ENCODE results near the gene FAM162A.
"Not testable (repeated sequence)": the region's sequence is repeated elsewhere in the genome, so short reads cannot be mapped to it uniquely, and the experiment has no call there.

Gene FAM162A, protein sequence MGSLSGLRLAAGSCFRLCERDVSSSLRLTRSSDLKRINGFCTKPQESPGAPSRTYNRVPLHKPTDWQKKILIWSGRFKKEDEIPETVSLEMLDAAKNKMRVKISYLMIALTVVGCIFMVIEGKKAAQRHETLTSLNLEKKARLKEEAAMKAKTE

DNA sequence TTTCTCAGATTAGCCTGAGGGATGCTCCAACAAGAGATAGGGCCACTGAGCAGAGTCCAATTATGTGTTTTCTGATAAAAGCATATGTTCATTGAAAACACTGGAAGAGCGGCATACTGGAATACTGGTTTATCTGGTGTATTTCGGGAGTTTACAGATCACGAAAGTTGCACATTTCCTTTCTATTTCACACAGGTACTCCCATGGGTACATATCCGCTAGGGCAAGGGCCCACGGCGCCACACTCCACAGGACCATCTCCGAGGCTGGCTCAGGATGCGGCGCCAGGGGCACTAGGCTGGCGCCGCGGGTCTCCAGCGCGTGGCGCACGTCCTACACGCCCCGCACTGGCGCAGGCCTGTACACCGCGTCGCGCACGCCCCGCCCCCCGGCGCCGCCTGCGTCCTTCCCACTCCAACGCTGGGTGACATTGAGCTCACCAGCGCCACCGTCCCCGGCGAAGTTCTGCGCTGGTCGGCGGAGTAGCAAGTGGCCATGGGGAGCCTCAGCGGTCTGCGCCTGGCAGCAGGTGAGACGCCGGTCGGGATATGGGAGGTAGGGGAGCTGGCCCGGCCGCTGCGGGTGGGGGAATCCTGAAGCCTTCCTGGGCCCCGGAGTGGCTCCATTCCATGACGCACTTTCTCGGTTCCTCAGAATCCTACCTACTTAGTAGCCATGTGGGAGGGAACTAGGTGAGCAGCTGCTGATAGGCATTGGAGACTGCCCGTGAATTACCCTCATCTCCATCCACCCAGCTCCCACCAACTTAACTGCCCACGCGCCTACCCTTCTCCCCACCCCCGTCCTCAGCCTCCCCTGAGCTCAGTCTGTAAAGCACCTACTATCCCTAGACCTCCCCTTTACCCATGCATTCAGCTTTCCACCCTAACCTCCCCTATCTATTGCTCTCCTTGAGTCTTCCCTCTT, at the start of gene FAM162A:
FAM162A (plus strand) TSS at position 412 of the 927 bp plus-strand sequence; CDS start at position 496, 84 bp downstream.
- peak; percentile 71 for DNase-seq

DNA sequence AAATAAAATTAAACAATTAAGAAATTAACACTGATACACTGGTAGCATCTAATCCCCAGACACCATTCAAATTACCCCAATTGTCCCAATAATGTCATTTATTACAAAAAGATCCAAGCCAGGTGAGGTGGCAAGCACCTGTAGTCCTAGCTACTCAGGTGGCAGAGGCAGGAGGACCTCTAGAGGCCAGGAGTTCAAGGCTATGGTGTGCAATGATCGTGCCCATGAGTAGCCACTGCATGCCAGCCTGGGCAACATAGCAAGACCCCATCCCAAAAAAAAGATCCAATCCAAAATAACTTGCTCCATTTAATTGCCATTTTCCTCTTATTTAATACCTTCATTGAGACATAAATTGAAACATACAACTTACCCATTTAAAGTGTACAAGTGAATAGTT, 41.2 kb upstream of the FAM162A start:
- DNase-seq: no peak

DNA sequence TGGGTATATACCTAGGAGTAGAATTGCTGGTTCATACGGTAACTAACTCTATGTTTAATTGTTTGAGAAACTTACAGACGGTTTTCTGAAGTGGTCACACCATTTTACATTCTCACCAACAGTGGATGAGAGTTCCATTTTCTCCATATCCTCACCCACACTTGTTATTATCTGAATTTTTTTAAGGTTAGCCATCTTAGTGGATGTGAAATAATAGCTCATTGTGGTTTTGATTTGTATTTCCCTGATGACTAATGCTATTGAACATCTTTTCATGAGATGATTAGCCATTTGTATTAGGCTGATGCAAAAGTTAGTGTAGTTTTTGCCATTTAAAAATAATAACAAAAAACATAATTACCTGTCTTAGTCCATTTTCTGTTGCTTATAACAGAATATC, 40.3 kb upstream of the FAM162A start:
- DNase-seq: no peak

DNA sequence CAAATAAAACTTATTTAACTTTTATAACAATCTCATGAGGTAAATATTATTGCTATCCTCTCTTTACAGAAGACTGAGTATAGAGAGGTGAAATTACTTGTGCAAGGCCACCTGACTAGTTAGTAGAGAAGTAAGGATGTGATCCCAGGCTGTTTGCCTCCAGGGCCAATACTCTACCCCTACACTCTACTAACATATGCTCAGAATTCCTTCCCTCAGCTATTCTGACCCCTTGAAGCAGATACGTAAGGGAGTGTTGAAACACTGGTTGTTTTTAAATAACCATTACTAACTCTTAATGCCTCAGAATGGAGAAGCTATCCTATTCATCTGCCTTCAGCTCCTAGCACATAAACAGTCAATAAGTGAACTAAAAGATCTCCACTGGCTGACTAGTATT, 34.8 kb upstream of the FAM162A start:
- DNase-seq: no peak

DNA sequence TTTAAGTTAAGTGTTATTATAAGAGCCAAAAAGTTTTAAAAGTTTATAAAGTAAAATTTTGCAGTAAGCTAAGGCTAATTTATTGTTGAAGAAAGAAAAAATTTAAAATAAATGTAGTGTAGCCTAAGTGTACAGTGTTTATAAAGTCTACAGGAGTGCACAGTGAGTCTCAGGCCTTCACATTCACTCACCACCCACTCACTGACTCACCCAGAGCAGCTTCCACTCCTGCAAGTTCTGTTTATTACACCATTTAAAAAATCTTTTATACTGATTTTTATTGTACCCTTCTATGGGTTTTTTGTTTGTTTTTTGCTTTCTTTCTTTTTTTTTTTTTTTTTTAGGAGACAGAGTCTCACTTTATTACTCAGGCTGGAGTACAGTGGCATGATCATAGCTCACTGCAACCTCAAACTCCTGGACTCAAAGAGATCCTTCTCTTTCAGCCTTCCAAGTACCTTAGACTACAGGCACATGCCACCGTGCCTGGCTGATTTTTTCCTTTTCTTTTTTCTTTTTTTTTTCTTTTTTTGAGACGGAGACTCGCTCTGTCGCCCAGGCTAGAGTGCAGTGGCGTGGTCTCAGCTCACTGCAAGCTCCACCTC, 33.1 kb upstream of the FAM162A start:
- no peak for DNase-seq

DNA sequence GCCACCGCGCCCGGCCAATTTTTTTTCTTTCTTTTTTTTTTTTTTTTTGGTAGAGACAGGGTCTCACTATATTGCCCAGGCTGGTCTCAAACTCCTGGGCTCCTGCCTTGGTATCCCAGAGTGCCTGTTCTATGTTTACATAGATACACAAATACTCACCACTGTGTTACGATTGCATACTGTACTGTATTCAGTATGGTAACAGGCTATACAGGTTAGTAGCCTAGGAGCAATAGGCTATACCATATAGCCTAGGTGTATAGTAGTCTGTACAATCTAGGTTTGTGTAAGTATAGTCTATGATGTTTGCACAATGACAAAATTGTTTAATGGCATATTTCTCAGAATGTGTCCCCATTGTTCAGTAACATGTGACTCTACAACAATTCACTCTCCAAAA, 32.4 kb upstream of the FAM162A start:
- DNase-seq: no peak

DNA sequence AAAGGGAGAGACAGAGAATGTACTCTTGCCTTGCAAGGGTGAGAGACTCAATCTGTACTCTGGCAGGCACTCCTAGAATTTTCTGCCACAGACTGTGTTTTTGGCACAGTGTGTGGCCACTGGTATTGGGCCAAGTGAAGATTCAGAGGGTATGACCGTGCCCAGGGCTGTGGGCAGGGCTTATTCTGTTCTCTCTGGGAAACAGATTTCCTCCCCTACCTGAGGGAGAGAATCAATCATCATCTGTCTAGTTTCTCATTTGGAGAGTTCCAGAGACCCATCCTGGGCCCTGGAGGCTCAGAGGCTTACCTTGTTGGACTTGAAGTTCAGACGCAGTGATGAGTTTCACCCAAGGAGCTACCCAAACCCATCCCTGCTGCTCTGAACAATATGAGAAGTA, 30.8 kb upstream of the FAM162A start:
- DNase-seq: no peak

DNA sequence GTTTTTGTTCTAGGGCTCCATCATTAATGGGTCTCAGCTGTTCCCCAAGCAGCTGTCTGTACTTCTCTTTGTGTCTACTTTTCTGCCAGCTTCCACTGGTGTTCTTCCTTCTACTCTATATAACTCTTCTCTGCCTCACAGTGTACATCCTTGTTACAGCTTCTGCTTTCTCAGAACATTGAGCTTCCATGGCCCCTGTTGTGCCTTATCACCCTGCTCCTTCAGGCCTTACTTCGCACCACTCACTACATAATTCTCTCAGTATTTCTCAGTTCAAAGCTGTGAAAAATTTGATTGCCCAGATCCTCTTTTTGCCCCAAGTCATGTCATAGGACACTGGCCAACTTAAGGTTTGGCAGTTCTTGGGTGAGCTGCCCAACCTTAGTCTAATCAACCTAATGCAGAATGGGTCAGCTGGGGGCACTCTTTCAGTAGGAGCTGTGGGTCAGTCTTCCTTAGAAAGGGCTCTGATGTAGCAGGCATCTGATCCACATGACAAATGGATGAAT, 30.0 kb upstream of the FAM162A start:
- no peak for DNase-seq

DNA sequence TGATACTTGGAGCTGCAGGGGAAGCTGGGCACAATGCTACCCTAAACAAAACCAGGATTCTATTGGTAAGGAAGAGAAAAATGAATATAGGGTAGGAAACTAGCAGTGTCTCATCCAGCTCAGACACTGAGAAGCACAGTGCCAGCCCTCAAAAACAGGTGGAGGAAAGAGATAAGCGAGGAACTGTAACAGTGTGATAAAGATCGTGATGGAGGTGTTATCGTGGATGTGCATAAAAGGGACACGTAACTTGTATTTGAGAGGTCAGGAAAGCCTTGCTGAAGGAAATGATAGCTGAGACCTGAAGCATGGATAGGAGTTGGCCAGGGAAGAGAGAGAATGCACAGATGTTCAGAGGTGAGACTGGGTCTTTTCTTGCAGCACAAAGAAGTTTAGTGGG, 28.4 kb upstream of the FAM162A start:
- DNase-seq: no peak

DNA sequence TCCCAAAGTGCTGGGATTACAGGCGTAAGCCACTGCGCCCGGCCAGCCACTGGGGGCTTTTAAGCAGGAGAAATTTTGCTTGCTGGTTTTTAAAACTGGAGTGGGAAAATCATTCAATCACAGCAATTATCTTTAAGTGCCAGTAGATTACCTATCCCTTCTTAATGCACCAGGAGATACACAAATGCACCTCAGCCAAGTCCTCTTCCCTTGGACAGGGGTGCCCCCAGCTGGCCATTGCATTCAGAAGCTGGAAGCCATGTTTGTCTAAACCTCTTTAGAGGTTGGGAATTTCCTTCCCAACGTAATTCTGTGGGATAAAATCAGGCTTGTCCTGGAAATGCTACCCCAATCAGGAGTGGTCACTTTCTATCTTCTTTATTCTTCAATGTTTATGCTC, 27.6 kb upstream of the FAM162A start:
- no peak for DNase-seq

DNA sequence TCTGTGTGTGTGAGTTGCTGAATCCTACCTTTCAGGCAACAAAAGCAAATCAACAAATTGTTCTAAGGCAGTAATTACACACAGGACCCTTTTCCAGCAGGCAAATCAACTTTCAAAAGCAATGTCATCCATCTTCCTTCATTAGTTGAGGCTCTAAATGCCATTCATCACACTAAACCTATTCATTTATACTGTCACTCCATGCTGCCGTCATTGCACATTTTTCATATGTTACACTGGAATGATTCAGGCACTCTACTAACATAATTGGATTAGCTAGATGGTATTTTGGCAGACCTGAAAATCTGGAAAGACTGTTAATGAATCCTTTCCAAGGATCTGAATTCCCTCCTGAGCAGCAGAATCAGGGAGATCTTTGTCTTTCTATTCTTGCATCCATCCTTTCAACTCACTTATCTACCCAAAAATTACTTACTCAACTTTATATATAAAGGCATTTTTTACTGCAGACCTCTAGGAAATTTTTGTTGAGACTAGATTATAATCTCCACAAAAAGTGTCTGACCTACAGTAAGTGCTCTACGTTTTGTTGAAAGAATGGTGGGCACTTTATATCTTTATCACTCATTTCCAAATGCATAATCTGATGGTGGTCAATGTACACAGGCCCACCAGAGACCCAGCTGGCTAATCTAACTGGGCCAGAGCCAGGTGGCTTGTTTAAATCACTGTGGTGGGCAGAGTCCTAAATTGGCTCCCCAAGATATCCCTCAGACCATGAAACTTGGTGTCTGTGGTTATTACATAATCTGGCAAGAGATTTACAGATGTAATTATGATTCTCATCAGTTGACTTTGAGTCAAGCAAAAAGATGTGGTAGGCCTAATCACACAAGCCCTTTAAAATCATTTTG, 25.9 kb upstream of the FAM162A start:
- no peak for DNase-seq

DNA sequence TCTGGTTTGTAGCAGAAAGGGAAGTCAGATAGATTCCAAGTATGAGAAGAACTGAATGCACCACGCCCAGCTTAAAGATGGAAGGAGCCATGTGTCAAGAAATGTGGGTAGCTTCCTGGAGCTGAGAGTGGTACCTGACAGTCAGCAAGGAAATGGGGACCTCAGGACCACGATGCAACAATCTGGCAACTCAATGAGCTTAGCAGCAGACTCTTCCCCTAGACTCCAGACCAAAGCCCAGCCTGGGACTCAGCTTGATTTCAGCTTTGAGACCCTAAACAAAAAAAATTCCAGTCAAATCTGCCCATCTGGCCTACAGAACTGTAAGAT, 25.3 kb upstream of the FAM162A start:
- no peak for DNase-seq

DNA sequence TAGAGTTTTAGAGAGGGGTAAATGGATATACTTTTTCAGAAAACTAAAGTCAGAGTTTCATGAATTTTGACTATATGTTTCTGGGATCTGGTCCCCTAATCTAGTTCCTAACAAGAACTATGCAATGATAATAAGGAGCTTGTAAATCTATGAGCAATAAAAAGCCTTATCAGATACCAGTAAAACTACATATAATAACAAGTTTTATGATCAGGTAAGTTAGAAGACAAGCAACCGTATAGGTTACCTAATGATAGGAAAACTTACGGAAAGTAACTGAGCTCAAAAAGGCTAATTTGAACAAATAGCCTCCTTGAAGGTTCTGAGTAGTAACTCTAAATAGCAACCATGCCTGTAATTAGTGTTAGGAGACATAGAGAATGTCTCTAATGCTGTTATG, 22.0 kb upstream of the FAM162A start:
- no peak for DNase-seq

DNA sequence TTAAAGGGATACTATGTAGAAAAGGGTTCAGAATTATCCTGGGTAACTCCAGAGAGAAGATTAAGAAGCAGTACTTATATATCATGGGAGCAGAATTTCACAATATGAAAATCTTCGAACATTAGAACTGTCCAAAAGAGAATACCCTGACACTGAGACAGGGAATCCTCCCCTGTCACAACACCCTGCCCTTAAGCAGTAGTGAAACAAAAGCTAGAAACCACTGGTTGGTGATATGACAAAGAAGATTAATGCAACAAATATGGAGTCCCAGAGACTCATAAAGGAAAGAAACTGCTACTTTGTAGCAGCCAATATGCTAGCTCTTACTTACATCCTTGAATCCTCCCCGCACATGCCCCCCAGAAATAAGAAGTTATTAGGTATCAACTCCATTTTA, 19.5 kb upstream of the FAM162A start:
- no peak for DNase-seq

DNA sequence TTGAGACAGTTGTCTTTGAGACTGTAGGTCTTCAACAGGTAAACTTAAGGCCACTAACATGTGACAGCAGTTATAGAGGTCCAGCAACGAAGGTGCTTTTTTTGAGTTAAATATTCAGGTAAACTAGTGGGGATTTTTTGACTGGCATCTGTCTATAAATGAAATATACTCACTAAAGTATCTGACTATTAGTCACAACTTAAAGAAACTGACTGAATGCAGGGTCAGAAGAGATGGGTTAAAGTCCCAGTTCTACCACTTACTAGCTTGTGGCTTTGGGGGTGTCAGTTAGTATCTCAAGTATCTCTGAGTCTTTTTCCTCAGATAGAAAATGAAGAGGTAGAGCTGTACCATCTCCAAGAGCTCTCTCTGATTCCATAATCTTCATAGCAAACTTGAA, 18.9 kb upstream of the FAM162A start:
- no peak for DNase-seq

DNA sequence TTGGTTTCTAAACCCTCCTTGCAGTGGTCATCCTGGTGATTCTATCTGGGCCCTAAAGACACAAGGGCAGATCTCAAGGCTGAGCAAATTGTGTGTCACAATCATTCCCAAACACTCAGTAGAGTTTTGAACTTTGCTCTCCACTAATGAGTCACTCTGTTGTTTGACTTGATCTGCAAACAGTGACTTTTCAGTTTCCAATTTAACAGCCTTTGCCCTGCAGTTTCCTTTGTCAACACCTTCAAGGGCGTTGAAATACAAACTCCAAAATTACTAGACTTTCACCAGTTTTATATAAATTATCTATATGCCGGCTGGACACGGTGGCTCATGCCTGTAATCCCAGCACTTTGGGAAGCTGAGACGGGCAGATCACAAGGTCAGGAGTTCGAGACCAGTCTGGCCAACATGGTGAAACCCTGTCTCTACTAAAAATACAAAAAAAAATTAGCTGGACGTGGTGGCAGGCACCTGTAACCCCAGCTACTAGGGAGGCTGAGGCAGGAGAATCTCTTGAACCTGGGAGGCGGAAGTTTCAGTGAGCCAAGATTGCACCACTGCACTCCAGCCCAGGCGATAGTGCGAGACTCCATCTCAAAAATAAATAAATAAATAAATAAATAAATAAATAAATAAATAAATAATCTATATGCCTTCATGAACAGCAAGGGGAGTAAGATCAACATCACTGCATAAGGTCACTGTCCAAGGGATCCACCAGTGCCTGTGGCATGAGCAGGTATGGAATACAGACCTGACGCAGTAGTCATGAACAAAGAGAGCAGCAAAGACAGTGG, 18.2 kb upstream of the FAM162A start:
- DNase-seq: not testable (repeated sequence)

DNA sequence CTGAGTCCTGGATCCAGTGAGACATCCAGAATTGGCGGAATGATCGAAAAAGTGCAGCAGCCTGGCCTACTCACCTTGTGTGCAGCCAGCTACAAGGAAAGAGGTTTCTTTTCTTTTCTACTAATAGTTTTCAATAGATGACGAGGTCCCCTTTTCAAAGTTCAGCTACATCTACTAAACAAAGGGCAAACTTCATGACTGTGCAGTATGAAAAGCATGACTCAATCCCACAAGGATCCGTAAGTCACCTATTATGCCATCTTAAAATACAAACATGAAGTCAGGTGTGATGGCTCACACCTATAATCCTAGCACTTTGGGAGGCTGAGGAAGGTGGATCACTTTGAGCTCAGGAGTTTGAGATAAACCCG, 17.6 kb upstream of the FAM162A start:
- DNase-seq: no peak

DNA sequence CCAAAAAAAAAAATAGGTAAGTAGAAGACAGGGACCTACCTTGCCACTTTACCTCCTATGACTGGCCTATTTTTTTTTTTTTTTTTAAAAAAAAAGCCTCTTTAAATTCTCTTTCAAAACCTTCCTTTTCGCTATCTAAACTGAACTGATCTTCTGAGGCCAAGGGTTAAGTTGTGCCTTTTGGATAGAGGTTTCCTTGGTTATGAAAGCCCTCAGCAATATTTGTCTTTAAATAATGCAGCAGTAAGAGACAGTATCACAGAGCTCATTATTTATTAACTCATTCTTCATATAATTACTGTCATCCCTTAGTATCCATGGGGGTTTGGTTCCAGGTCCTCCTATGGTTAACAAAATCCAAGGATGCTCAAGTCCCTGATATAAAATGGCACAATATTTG, 9.9 kb upstream of the FAM162A start:
- DNase-seq: no peak

DNA sequence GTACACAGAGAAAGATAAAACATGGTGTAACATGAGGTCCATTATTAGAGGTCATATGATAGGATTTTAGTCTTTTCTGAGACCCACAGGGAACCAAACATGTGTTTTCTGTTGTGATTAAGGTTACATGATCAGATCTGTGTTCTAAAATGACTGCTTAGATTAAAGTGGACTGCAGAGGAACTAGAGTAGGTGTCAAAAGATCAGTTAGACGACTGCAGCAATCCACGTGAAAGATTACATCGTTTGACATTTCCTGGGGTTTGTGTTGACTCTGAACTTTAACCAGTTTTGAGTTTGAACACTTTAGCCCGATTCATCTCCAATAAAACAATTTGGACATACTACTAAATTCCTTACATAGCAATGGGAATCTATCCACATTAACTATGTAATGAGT, 6.0 kb upstream of the FAM162A start:
- DNase-seq: no peak

DNA sequence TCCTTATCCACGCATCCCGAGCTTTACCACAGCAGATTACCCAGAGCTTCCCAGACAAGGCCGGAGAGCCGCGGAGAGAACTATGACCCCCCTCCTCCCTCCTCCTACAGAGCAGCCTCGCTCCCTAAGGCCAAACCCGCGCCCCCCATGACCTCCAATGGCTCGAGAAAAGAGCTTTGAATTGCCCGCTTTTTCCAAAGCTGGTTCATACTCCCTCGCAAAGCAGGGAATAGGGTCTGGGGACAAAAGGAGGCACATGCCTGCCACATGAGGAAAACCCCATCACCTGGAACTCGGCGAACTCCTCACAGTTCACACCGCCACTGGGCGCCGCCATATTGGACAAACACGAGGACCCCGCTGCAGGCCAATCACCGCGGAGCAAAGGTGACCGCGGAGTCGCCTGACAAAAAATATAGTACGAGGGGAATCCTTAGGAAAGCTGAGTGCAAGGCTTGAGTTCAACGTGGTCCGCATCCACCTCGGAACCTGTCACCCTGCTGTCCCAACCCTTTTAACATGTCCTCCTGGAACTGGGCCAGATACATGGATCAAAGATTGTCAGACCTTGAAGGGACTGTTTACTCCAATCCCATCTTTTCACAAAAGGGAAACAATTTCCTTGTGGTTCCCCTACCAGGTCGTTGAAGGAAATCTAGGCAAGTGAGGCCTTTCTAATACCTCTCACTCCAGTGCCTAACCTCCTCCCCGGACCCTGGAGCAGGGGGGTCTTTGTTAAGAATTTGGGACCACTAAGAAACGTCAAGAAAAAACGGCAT, 905 bp upstream of the FAM162A start, which contains the start of gene MIX23:
MIX23 (minus strand) TSS at position 344 of the 779 bp plus-strand sequence; CDS start at position 337, 7 bp downstream.
- peak; percentile 58 for DNase-seq

DNA sequence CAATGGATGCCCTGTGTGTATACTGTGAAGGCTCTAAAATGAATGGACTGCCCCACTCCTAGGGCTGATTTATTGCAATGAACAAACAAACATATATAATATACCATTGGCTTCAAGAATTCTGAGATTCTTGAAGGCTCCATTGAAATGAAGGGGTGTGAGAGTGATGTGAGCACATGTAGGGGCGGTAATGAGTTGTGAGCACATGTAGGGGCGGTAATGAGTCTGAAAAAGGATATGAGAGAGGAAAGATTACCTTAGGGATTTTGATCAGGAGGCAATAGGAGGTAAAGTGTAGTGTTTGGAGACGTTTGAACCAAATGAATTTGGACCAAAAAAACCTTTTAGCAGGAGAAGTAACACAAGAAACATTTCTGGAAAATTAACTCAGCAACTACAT, 3.7 kb downstream of the FAM162A start:
- DNase-seq: no peak
